Inferior parietal cortex (tissue), 1 donor: ENCODE measurements around the gene CLRN3.

Experiments used
- DNase-seq: peaks from one replicate; pipeline ENCODE4 v3.0.0-alpha.2; 2016; ENCODE audit errors: extremely low spot score

The CLRN3 gene

GRCh38 chr10:127874671-127875448 lies 17.9 kb downstream of the CLRN3 start:
- no peak for DNase-seq

- no peak for DNase-seq
These were observed 18.8 kb downstream of the CLRN3 start for GRCh38 chr10:127873901-127874470.

GRCh38 chr10:127872871-127873600 lies 19.7 kb downstream of the CLRN3 start:
- no peak for DNase-seq

- no peak for DNase-seq
These were observed 20.6 kb downstream of the CLRN3 start for GRCh38 chr10:127872011-127872761.

DNA sequence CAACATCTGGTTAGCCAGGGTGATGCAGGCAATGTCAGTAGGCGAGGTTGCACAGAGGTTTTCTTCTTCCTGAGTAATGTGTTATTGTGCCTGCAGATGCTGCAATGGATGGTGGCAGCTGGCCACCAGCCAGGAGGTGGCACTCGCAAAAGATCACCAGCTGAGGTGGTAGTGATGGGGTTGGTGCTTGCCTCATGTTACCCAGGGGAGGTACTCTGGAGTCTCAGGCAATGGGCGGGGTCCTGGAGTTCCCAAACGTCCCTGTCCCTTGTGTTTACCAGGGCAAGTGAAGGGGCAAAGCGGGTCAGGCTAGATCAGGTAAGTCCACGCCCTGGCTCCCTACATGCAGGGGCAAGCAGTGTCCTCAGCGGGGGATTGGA lies 21.1 kb downstream of the CLRN3 start:
- DNase-seq: no peak

GRCh38 chr10:127869329-127869728 lies 23.4 kb downstream of the CLRN3 start:
- no peak for DNase-seq

DNA sequence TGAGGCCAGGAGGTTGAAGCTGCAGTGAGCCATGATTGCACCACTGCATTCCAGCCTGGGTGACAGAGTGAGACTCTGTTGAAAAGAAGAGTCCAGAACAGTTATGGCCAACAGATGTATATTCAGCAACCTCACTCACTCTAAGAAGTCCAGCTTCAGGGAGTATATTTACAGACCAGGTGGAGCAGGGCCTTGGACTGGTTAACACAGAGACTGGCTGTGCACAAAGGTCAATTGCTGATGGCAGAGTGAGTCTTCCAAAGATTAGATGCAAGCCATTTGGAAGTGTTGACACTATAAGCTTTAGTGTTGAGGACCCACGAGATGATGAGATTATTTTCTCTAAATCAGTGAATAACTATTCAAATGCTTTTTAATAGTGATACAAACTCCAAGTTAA lies 24.9 kb downstream of the CLRN3 start:
- no peak for DNase-seq

DNA sequence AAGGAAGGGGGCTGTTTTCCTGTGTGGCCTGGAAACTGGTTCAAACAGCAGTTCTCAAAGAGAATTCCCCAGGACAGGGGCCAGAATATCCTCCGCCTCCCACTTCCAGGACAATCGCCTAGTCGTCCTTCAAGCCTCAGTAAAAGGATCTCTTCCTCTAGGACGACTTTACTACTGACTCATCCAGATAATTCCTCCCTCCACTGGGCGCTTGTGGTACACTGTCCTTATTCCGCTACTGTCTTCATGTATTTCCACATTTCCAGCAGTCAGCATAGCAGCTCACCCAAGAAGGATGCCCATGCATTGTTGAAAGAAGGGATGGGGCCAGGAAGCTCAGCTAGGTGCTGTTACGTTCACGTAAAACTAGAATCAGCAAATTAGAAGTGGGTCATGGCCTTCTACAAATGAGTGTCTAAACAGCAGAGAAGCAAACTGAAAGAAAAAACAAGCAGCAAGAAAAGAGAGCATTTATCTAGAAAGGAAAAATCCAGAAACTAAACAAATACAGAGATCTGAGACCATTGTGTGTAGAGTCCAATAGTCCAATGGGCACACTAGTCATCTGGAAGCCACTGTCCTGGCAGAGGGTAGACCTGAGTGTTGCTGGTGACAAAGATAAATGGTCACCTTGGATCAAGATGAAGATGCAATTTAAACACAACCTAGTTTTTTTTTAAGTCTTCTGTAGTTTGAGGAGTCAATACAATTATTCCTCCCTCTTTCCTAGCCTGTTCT lies 26.3 kb downstream of the CLRN3 start:
- no peak for DNase-seq

GRCh38 chr10:127863231-127863825 lies 29.4 kb downstream of the CLRN3 start:
- no peak for DNase-seq

DNA sequence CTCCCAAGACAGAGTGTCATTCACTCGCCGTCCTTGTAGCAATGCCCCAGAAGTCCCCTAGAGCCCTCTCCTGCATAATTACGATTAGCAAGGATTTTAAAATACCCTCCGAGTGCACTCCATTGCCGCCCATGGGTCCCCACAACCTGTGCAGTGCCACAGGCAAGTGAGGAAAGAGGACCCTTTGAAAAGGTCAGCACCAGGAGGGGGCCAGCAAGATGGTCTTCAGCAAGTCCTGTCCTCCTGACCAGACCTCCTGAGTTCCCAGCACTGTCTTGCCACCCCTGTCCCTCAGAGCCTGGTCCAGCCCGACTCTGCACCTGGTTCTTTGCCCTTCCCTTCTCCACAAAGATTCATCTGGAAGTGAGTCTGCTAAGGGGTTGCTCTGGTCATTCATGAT lies 32.1 kb downstream of the CLRN3 start:
- no peak for DNase-seq

GRCh38 chr10:127855976-127856375 lies 36.8 kb downstream of the CLRN3 start:
- no peak for DNase-seq

- no peak for DNase-seq
These were observed 37.2 kb downstream of the CLRN3 start for GRCh38 chr10:127855591-127855881.

GRCh38 chr10:127854769-127855590 lies 37.8 kb downstream of the CLRN3 start:
- DNase-seq: no peak

GRCh38 chr10:127853868-127854768 lies 38.6 kb downstream of the CLRN3 start:
- DNase-seq: peak; percentile 92

- DNase-seq: no peak
These were observed 40.3 kb downstream of the CLRN3 start for GRCh38 chr10:127852456-127852855.

GRCh38 chr10:127851661-127852194 lies 41.0 kb downstream of the CLRN3 start:
- no peak for DNase-seq

DNA sequence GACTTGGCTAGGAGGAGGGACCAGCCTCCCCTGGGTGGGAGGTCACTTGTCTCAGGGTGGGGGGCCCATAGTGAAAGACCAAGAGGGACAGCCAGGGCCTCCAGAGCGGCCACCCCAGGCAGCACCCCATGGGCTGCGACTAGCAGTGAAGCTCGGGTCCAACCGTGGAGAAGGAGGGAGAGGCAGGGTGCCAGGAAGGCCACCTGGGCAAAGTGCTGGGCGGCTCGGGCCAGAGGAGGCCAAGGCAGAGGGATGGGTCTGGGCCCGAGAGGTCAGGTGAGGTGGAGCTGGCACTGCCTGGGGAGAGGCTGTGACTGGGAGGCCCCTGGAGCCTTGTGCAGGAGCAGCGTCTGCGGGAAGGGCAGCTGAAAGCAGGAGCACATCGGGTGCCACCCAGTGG lies 41.8 kb downstream of the CLRN3 start:
- DNase-seq: no peak

- DNase-seq: no peak
These were observed 42.8 kb downstream of the CLRN3 start for GRCh38 chr10:127849921-127850320.

- DNase-seq: no peak
These were observed 43.5 kb downstream of the CLRN3 start for GRCh38 chr10:127849224-127849623.
